ENCODE results near the gene FAM3D.

The FAM3D gene

DNA sequence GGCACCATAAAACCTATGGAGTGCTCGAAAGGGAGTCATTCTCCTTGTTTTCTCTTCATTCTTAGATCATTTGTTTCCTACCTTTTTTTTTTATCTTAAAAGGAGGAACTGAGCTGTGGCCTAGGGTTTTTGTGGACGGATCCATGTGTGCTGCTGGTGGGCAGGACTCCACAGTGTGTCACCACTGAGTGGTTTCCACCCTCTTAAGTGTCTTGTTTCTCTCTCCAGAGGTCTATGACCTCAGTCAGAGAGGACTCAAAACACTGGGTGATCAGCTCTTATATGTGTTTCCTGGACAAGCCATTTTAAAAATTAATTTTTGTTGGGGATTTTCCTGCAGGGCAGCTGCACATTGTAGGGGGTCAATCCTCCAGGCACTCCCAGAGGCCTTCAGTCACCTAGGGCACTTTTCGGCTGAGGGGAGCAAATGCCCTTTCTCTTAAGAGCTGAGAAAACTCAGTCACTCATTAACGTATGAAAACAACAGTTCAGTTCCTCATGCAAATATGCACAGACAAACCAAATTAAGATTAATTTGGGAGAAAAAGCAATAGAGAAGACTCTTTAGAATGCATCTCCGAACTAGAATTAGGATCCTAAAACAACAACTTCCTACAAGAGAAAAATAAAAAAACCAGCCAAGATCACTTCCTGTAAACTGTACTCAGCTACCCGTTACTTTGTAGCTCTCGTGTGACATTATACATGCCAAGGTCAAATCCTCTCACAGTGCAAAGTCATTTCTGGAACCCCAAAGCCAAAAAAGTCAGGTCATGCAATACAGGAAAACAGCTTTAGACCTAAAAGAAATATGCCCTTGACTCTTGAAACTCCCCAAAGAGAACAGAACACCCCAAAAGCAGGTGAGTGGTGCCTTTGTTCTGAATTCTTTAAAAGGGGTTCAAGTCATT, 27.6 kb upstream of the FAM3D start:
- ChIA-PET CTCF (no interaction called here), POLR2A (no interaction called here)
- no peak overlapping the region for H3K4me3 ChIP-seq (ENCODE audit: low read depth, low read length)
- no peak for DNase-seq (ENCODE audit: low read depth, low spot score)
- TF ChIP-seq, protein P1, sequence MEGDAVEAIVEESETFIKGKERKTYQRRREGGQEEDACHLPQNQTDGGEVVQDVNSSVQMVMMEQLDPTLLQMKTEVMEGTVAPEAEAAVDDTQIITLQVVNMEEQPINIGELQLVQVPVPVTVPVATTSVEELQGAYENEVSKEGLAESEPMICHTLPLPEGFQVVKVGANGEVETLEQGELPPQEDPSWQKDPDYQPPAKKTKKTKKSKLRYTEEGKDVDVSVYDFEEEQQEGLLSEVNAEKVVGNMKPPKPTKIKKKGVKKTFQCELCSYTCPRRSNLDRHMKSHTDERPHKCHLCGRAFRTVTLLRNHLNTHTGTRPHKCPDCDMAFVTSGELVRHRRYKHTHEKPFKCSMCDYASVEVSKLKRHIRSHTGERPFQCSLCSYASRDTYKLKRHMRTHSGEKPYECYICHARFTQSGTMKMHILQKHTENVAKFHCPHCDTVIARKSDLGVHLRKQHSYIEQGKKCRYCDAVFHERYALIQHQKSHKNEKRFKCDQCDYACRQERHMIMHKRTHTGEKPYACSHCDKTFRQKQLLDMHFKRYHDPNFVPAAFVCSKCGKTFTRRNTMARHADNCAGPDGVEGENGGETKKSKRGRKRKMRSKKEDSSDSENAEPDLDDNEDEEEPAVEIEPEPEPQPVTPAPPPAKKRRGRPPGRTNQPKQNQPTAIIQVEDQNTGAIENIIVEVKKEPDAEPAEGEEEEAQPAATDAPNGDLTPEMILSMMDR (IDR thresholded peaks at IDR 0.05; ENCODE audit: insufficient read depth, low read length, missing control alignments): no peak

DNA sequence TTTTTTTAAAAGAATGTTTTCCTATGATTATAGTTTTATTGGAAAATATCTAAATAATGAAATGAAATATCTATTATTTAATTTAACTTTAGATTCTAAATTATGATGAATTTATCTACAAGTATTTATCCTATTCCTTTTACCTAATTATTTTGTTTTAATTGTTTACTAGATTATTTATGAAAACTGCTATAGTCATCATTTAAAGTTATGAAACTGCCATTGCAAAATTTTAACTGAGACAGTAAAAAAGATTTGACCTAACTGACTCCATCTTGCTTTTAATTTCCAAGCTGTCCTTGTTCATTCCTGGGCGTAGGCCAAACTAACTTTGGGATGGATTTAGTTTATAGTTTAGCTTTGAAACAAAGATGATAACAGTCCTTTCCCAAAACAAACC, 25.9 kb upstream of the FAM3D start:
- CTCF ChIA-PET: no interaction called here
- POLR2A ChIA-PET: no interaction called here
- TF ChIP-seq, protein P1 (IDR thresholded peaks at IDR 0.05; ENCODE audit: insufficient read depth, low read length, missing control alignments): no peak
- no peak for DNase-seq (ENCODE audit: low read depth, low spot score)
- H3K4me3 ChIP-seq (ENCODE audit: low read depth, low read length): no peak overlapping the region

DNA sequence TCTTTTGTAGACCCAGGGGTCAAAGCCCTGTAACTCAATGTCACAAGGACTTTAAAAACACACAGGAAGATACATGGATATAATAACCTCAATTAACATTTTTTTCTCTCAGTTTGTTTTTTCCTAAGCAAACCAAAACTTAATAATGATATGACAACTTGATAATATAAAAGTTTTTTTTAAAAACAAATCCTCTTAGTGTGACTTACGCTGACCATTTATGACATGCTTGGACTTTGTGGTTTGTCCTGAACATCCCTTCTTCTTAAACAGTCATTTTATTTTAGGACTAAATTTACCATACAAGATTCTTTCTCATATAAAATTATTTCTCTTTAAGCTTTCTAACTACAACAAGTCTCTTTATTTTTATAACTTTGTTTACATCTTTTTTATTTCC, 25.4 kb upstream of the FAM3D start:
- TF ChIP-seq, protein P1 (IDR thresholded peaks at IDR 0.05; ENCODE audit: insufficient read depth, low read length, missing control alignments): no peak
- no peak overlapping the region for H3K4me3 ChIP-seq (ENCODE audit: low read depth, low read length)
- POLR2A ChIA-PET: no interaction called here
- DNase-seq (ENCODE audit: low read depth, low spot score): no peak
- CTCF ChIA-PET: interaction anchor here (1.1 kb wide), 1 partner anchor 51 kb away, joined by 4 read pairs; no protein-coding TSS in a partner anchor

DNA sequence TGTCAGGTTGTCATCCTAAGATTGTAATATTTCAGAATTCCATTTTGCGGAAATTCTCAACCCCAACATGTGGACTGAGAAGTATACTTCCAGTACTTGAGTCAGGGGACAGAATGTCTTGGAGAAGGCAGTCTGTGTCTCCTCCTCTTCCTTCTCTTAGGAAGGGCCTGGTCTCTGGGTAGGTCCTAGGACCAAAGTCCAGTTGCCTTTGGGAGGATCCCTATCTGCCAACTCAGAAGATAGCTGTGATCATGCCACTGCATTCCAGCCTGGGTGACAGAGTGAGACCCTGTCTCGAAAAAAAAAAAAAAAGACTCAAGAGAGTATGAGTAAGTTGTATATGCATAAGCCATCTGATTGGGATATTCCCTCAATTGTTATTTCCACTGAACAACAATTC, 23.9 kb upstream of the FAM3D start:
- no peak for DNase-seq (ENCODE audit: low read depth, low spot score)
- TF ChIP-seq, protein P1 (IDR thresholded peaks at IDR 0.05; ENCODE audit: insufficient read depth, low read length, missing control alignments): no peak
- H3K4me3 ChIP-seq (ENCODE audit: low read depth, low read length): no peak overlapping the region
- ChIA-PET CTCF (no interaction called here), POLR2A (no interaction called here)

DNA sequence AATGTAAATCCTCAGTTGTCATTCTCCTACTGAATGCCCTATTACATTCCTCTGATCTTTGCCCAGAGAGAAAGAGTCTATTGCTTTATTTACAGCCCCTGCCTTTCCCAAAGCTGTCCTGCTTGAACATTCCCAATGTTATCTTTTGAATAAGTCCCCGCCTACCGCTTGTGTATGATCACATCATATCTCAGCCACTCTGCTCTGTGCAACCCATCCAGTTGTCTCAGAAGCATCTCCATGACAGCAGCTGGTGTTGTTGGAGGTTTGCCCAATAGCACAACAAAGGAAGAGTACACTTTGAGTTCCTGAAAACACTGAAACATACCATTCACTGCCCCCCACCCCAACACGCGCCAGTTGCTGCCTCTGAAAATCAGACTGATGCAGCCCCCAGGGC, 22.0 kb upstream of the FAM3D start:
- H3K4me3 ChIP-seq (ENCODE audit: low read depth, low read length): no peak overlapping the region
- TF ChIP-seq, protein P1 (IDR thresholded peaks at IDR 0.05; ENCODE audit: insufficient read depth, low read length, missing control alignments): no peak
- DNase-seq (ENCODE audit: low read depth, low spot score): no peak
- ChIA-PET POLR2A (no interaction called here), CTCF (no interaction called here)

DNA sequence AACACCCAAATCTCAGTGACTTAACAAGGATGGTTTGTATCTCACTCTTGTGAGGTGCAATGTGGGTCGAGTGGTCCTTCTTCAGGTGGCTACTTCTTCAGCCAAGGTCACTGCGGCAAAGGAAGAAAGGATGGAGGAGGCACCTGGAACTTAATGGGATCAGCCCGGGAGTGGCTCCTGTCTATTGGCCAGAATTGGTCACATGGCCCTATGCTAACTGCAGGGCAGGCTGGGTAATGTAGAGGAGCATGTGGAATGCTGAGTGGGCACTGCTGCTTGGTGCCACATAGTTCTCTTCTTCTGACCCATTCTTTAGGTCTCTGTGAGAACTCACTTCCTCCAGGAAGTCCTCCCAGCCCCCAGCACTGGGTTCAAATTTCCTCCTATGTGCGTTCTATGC, 20.3 kb upstream of the FAM3D start:
- no peak overlapping the region for H3K4me3 ChIP-seq (ENCODE audit: low read depth, low read length)
- TF ChIP-seq, protein P1 (IDR thresholded peaks at IDR 0.05; ENCODE audit: insufficient read depth, low read length, missing control alignments): no peak
- ChIA-PET POLR2A (no interaction called here), CTCF (no interaction called here)
- DNase-seq (ENCODE audit: low read depth, low spot score): no peak
